Ammon's horn (tissue), 1 donor: ENCODE measurements around the gene HIGD1A.

Experiments used
- DNase-seq: peaks from one replicate; pipeline ENCODE4 v3.0.0-alpha.2; 2016; ENCODE audit warnings: low spot score

Gene HIGD1A

GRCh38 chr3:42755681-42756578 is 48.4 kb downstream of the HIGD1A start:
- peak; percentile 73 for DNase-seq

DNA sequence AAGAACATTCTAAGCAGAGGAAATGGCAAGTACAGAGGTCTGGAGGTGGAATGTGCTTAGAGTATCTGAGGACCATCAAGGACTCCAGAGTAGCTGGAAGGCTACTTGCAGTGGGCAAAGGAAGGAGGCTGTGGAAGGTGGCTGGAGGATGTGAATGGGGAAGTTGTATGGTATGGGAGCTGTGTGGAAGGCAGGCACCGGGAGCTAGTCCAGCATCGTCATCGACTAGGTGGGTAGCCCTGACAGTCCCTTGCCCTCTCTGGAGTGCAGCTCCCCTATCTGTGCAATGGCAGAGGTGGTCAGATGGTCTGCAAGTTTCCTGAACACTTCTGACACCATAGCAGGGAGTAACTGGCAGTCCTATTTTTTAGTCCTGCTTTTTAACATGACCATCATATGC is 50.5 kb downstream of the HIGD1A start:
- DNase-seq: no peak

DNA sequence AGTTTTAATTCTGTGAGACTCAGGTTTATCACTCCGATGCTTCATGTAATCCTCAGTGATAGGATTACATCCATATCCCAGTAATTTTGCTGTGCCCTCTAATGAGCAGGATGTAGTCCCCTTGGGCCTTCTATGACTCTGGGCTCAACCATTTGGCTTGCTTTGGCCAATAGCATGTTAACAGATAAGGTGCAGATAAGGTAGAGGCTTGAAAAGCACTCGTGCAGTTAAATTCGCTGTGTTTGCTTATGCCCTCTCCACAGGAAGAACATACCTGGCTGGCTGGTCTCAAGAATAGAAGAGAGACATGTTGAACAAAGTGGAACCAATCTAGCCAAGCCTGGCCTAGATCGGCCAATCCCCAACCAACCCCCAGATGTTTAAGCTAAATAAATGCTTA is 51.3 kb downstream of the HIGD1A start:
- no peak for DNase-seq

DNA sequence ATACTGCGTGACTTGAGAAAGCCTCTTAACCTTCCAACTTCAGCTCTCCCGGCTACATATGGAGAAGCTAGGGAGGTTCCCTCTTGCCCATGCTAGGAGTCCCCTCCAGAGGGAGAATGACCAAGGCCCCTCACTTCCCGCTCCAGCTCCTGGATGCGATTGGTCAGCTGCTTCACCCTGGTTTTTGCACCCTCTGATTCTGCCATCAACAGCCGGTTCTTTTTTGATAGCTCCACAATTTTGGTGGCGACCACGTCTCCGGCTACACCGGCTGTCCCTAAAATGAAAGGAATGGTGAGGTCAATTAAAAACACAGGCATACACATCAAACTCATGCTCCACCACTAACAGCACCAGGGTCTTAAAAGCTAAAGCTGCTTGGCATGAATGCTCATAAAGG is 51.8 kb downstream of the HIGD1A start:
- no peak for DNase-seq

DNA sequence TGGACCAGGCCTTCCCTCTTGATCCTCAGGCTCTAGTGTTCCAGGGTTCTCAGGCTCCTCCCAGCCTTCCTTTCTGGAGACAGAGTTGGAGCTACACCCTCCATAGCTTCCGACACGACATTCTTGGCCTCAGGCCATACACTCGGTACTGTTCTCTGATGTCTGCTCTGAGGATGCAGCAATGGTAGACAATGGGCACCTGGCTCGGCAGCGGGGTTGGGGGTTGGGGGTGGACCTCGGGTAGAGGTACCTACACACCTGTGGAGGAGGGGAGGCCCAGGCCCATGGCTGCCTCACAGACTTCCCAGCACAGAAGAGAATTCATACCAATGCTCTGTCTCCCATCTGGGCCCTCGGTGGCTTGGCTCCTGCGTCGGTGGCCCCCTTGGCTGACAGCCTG is 52.7 kb downstream of the HIGD1A start:
- peak; percentile 19 for DNase-seq

GRCh38 chr3:42750834-42751233 is 53.5 kb downstream of the HIGD1A start:
- peak; percentile 1 for DNase-seq

- DNase-seq: peak; percentile 71
Measured at GRCh38 chr3:42749753-42750231, 54.5 kb downstream of the HIGD1A start.

- no peak for DNase-seq
Measured at GRCh38 chr3:42749025-42749752, 55.1 kb downstream of the HIGD1A start.

- no peak for DNase-seq
Measured at GRCh38 chr3:42747581-42747980, 56.7 kb downstream of the HIGD1A start.

DNA sequence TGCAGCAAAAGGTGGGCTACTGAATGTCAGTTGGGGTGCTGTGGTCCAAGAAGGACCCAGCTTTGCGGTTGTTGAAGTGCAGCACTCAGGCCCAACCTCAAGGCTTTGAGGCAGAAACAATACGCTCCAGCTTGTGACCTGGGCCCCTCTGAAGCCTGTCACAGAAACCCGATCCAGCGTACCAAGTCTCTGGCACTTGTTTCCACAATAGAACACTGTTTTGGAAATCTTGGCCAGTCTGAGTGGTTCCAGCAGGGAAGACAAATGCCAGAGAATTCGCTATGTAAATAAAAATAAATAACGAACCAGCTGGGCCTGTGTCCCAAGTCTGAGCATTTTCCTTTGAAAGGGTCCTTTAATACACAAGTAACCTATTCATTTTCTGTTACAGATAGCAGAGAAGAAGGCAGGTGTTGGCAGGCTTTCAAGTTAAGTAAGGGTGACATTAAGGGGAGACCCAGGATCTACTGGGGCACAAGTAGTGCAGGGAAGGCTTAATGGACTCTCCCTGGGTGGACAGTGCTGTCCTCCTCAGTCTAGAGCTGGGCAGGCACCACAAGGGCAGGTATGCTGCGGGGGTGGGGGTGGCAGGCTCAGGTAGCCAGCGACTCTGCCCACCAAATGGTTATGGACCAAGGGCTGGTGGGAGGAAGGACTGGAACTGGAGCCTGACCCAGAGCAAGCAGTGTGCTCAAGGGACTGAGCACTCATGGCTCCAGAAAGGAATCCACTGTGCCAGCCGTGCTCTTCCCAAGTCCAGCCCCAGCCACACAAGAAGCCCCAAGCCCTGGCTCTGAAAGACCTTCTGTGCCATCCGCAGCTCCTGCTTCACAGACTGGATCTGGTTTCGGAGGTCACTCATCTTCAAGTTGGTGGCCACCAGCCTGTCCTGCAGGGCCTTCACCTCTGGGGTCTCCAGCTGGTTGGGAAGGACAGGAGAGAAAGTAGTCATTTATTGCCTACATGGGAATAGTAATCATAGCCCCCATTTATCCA is 57.5 kb downstream of the HIGD1A start:
- DNase-seq: peak; percentile 69

DNA sequence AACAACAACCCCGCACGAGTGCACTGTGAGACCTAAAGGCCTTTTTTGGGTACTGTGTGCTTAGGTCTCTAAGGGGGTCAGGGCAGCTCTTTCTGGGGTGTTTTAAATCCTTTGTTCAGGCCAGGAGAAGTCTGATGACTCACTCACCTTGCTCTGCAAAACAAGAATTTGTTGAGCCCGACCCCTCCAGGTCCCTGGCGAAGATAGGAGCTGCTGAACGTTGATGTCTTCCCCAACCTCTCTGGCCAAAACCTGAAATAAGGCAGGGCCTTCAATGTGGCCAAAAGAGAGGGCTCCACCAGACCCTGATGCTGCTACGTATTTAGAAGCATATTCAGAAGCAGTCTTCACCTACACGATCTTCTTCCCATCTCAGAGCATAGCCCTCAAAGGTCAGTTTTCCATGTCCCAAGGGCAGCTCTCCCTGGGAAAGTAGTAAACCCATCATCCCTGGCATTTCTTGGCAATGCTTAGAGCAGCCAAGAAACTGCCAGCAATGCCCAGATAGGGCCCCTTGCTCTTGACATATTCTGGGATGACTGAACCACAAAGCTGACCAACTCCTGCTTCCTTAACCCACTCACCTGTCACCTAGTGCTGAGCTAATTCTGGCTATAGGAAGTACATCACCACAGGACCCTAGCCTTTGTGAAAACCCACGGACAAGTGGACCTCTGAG is 58.4 kb downstream of the HIGD1A start:
- DNase-seq: no peak

- no peak for DNase-seq
Measured at GRCh38 chr3:42745291-42745745, 59.0 kb downstream of the HIGD1A start.

DNA sequence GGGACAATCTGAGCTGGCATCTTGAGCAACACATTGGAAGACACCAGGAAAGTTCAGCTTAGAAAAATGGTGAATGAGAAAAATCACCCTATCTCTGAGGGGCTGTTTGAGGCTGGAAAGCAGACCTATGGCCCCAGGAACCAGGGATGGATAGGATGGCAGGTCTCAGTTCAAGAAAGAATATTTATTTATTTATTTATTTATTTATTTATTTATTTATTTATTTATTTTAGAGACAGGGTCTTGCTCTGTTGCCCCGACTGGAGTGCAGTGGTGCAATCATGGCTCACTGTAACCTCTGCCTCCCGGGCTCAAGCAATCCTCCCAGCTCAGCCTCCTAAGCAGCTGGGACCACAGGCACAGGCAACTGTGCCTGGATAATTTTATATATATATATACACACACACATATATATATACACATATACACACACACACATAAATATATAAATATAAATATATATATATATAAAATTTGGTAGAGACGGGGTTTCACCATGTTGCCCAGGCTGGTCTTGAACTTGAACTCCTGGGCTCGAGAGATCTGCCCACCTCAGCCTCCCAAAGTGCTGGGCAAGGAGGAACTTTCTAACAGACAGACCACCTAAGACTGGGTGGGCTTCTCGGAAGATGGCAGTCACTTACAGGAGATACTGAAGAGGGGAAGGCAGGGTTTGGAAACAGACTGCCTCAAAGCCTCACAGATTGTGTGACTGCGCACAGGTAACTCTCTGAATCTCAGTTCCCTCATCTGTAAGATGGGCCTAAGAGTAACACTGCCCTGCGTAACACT is 60.9 kb downstream of the HIGD1A start:
- no peak for DNase-seq

DNA sequence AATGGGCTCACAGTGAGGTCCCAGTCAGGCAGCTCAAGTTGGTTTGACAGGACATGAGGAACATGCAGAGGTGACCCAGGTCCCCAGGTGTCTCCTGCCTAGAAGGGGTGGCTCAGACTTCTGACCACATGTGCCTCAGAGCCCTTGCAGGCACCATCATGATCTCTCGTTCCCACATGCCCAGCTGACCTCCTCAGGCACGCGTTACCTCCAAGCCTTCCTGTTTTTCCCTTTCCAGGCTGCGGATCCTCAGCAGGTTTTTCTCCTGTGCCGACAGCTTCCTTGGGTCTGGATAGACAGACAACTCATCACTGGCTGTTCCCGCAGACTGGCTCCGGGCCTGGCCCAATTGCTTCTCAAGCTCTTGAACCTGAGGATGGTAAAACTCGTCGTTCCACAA is 61.6 kb downstream of the HIGD1A start:
- no peak for DNase-seq

GRCh38 chr3:42742259-42742658 is 62.0 kb downstream of the HIGD1A start:
- no peak for DNase-seq

DNA sequence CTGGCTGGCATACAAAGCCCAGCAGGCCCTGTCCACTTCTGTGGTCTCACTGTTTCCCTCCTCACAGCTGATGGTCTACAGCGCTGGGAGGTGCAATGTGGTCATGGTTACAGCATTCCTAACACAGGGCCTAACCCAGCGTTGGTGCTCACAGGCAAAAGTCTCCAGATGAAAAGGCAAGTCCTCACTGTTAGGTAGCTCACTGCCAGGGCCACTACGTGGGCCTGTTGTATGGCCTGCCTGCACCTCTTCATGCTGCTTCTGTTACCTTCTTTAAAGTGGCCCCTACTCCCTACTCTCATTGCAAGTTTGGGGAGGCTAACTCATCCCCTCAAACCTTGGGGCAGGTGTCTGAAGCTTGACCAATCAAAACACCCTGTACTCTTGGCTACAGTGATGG is 62.5 kb downstream of the HIGD1A start:
- no peak for DNase-seq

DNA sequence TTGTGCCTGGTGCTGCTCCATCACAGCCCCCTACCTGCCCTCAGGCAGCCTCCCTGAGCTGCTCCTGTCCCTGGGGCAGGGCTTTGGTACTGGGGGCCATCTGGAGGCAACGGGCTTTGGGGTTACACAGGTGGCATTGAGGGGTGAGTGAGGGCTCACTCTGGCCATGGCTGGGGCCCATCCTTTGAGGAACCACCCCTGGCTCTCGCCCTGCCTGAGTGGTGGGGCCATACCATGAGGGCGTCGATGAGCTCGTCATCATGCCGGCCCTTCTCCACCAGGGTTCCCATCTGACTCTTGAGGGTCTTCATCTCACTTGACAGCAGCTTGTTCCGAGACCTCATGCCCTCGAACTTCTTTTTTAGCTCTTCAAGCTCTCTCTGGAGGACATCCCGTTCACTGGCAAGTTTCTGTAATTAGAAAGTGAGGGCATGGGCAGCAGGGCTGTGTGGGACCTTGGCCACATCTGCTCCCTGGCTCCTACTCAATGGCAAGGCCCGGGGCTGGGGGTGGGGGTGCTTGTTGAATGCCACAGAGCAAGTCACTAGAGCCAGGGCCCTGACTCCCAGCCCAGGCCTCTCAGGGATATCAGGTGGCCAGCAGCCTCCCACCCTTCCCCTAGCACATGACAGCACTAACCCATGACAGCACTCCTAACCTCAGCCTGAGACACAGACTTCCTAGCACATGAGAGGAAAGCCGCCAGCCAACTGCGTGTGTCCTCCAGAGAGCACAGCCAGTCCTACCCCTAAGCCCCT is 64.7 kb downstream of the HIGD1A start:
- DNase-seq: peak; percentile 87

DNA sequence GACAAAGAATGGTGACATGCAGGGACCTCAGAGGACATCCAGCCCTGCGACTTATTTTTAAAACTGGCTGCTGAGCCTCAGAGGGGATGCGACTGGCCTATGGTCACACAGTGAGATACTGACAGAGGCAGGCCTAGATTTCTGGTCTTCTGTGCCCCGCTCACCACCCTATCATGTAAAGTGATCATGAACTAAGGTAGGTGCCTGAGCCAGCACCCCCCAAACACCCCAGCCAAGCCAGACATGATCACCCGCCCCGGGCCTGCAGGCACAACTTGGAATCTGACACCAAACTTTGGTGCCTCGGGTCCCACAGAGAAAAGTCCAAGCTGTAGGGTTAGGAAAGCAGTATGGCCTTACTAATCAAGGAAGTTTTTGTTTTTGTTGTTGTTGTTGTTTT is 67.8 kb downstream of the HIGD1A start:
- DNase-seq: no peak

GRCh38 chr3:42736081-42736480 is 68.2 kb downstream of the HIGD1A start:
- DNase-seq: no peak

DNA sequence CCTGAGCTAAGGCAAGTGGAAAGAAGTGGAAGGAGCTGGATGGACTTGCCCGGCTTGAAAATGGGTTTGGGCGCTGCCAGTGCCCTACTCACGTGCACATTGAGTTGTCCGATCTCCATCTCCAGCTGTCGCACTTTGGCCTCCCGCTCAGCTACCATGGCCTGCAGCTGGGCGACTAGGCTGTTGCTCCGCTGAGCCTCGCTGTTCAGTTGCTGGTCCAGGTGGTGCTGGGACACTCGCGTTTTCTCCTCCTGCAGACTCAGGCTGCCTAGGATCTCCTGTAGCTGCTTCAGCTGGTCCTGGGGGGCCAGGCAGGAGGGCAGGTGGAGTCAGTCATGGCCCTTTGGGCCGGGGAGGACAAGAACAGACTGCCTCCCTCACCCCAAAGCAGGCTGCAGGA is 68.7 kb downstream of the HIGD1A start:
- no peak for DNase-seq
